ENCODE data around the gene PRR5L.

Gene PRR5L

DNA sequence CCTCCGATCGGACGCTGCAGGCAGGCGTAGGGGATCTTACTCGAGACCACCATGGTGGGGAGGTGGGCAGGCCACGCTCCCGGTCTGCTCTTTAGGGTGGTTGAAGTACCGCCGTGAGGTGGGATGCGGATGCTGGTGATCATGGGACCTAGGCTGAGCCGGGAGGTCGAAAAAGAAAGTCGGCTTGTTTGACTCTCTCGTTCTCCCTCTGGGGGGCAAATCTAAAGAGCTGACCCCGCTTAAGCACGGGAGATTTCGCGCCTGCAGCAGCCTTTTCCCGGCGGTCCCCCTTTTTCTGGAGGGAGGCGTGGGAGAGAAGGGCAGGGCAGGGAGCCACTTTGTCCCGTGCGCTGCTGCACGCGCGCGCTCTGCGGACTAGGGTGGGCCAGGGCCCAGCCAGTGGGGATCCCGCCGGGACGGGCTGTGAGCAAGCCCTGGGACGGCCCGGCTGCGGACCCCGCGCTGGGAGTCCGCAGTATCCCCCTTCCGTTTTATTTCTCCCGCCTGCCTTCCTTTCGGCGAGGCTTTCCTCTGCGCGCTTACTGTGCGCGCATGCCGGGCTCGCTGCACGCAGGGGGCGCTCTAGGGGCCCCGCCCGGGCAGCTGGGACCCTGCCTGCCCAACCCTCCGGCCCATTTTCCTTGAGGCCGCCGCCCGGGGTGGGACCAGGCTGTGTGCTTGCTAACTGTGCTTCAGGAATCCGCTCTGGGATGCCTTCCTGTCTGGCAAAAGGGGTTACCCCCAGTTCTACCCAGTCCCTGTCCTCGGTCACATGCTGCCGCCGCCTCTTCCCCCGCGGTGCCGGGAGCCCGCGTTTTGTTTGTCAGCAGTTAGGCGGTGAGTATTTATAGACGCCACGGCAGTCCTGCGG, 81.0 kb downstream of the PRR5L start:
- peak; percentile 47 for DNase-seq (ENCODE audit: low spot score)

DNA sequence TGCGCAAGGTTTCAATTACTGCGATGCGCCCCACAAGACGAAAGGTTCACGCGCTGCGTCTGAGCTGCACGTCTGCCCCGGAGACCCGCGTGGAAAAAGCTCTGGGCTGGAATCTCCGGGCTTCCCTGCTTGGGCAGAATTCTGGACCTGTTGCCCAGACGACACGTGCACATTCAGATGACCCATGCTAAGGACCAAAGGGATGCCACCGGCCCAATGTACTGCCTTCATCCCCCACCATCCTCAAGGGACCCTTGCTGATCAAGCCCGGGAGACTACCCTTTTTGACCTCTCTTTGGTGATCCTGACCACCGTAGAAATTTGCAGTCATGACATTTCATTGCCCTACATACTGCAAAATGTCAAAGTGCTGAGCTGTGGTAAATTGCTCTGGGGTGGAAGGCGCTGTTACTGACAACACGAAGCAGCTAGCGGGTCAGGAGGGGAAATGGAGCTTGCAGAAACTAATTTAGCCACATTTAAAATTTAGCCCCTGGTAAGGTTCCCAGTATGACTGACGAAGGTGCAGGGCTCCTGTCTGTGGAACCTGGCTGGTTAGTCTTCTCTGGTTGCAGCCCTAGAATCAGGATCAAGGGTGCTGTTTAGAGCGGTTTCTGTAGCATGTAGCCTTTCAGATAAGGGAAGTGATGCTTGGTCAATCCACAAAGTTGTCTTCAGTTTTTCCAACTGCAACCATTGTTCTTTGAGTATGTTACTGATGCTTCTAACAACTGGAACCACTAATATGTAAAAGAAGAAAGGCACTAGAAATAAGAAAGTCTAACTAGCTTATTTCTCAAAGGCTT, 81.9 kb downstream of the PRR5L start:
- no peak for DNase-seq (ENCODE audit: low spot score)

DNA sequence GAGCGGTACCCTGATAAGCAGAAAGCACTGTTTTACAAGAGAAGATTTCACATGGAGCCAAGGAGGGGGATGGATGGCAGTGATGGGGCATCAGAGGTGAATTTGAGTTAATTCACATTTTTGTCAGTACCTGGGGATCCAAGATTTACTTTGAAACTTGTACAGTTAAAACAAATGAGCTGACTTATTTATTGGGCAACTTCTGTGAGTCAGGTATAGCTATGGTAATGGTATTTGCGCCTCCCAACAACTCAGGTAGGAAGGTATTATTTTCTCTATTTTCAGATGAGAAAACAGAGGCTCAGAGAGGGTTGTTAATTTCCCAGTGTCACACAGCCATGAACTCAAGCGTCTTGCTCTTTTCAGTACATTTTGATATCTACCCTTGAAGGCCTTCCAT, 83.6 kb downstream of the PRR5L start:
- DNase-seq (ENCODE audit: low spot score), result no peak

DNA sequence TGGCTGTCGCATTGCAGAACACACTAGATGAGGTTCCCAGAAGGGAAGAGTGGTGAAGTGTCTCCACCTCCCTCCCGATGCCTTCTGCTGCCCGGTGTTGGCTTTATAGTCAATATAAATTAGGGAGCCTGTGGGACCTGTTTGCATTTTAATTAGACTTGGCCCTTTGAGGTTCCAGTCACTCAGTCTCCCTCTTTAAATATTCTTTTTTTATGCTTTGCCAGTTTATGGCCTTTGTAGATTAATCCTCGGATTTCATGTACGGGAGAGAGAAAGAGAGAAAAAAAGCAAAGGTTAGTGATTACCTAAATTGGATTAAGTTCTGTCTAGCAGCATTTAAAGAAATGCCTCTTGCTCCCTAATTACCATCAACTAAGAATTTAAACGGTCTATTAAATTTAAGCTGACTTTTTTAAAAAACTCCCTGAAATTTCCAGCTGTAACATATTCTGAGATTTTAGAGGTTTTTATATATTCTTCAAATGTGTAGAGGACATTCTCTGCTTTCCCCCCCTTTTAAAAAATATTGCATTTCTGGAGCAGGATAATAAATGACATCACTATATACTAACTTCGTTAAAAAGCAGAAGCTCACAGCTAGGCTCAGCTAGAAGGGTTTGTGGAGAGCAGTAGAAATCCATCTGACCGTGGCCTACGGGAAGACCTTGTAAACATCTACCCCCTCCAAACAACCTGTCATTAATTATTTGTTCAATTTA, 84.4 kb downstream of the PRR5L start:
- DNase-seq (ENCODE audit: low spot score), result no peak

DNA sequence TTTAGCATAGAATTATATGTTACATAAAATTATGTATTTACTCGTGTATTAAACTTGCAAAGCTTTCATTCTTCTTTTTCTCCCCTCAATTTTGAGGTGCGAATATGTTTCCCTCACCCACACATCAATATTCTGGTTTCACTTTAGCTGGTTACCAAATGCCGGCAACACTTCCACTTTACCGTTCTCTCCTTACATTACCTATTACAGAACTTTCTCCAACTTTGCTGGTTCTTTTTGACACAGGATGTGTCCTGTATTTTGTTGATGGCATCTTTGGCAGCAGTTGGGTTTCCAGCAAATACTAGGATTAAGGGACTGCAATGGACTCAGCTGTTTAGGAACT, 84.9 kb downstream of the PRR5L start:
- no peak for DNase-seq (ENCODE audit: low spot score)

DNA sequence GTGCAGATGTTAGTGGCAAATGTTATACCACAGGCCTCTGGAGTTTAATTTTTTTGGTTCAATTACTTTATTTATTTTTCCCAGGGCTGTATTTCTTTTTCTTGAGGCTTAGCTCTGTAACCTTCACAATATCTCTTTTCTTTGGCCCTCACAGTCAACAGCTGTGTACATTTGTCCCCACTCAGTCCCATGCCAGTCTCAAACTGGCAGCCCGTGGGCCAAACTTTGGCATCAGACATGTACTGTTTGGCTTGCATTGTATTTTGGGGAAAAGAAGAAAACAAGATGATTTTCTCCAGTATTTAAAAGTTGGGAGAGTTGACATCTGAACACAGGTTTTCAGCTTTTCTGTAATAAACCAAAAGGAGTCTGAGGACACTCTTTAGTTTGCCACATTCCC, 87.1 kb downstream of the PRR5L start:
- DNase-seq (ENCODE audit: low spot score), result peak; percentile 60

DNA sequence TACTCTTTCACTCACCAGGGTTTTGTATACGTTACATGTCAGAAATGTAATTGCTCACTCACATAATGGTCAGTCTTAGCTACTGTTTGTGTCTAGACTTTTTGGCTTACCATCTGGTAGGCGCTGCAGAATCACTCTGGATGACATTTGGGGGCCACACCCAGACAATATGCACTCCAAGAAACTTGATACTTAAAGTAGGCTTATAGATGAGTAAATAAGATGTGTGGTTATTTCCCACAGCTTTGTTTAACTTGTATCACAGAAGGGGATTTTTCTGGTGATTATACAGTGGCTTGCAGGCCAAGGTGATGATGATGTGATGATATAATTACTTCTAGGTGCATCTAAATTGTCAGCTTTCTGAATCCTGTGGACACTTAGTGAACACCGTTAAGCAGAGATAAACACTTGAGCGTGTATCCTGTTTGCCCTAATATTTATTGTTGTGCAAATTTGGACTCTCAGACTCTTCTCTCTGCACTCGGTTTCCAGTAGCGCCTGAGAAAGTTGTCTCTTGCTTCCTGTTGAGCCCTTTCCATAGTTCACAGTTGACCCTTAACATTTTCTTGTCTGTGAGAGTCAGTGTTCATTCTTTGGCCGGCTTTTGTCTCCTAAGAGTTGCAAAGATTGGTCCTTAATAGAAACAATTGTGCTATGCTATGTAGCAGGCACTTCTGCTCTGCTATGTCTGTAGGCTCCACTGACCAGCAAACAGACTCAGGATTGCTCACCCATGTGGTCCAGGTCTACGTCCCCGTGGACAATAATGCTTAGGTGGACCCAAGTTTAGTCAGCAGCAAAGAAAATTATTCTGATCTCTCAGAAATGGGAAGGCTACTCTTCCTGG, 89.3 kb downstream of the PRR5L start:
- DNase-seq (ENCODE audit: low spot score), result no peak

DNA sequence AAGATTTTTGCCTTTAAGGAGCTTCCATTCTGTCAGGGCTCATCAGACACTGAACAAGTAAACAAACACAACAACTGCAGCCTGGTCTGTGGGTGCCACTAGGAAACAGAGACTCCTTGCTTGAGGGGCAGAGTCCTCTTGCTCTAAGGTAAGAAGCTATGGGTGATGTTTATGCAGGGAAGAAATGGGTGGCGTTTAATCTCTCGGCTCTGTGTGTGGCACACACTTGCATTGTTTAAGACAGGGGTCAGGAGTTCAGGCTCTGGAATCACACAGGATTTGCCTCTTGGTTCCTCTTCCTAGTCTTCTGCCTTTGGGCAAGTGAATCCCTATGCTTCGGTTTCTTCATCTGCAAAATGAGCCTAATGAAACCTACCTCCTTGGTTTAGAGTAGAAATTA, 90.3 kb downstream of the PRR5L start:
- no peak for DNase-seq (ENCODE audit: low spot score)

DNA sequence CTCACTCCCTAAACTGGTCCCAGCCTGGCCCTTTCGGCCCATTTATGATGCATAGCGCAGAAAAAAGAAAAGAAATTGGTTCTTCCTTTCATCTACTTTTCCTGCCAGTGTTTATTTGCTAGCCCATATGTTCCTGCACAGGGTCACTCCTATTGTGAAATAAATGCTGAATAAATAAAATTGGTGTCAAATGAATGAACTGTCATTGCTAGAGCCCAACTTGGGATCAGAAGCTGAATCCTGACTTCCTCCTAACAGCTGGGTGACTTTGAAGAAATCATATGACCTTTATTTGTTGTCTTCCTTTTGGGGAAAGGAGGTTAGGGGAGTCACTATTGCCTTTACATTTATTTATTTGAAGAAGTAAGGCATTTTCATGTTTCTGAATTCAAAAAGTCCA, 92.0 kb downstream of the PRR5L start:
- no peak for DNase-seq (ENCODE audit: low spot score)

DNA sequence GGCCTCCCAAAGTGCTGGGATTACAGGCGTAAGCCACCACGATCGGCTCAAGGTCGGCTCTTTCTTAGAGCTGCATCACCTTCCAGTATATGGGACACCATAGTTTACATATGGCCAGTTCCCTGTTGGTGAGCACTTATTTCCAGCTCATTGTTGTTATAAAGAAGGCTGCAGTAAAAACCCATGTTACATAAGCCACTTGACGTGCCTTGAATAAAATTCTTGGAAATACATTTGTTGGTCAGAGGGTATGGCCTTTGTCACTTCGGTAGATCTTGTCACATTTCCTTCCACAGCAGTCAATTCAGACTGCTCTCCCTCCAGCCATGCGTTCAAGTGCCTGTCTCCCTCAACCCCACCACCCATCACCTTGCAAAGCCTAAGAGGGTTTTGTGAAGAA, 92.9 kb downstream of the PRR5L start:
- DNase-seq (ENCODE audit: low spot score), result no peak

DNA sequence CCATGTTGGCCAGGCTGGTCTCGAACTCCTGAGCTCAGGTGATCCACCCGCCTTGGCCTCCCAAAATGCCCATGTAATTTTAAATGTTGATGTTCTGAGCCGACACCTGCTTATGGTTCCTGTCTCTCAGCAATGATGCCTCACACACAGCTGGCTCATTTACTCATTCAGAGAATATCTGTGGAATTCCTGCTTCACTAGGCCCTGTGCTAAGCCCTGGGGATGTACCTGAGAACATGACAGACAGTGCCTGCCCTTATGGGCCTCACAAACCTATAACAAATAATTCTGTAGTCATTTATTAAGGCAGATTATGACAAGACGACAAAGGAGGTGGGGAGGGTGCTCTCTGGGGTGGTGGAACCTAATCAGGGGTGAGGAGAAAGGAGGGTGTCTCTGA, 93.7 kb downstream of the PRR5L start:
- no peak for DNase-seq (ENCODE audit: low spot score)

DNA sequence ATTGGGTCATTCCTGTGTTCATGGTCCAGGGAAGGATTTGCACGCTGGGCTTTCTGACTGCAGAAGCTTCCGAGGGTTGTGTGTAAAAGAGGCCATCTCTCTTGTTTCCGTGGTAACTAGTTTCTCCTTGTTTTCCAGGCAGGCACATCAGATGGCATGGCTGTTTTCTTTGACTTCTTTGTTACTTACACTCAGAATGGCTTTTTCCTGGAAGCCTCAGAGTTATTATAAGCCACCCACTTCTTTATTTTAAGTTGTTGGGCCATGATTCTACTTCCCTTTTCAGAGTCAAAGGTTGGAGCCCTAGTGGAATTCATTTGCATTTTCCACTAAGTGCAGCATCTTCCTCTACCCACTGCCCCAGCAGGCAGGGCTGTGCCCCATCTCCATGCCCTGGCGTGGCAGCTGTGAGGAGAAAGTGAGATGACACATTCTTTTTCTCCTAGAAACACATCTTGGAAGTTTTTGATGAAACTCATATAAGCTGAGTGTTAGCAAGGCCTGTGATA, 94.9 kb downstream of the PRR5L start:
- DNase-seq (ENCODE audit: low spot score), result no peak

DNA sequence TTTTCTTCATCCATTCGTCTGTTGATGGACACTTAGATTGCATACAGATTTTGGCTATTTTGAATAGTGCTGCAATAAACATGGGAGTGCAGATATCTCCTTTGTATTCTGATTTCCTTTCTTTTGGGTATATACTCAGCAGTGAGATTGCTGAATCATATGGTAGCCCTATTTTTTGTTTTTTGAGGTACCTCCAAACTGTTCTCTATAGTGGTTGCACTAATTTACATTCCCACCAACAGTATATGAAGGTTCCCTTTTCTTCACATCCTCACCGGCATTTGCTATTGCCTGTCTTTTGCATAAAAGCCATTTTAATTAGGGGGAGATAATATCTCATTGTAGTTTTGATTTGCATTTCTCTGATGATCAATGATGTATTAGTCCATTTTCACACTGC, 96.1 kb downstream of the PRR5L start:
- no peak for DNase-seq (ENCODE audit: low spot score)

DNA sequence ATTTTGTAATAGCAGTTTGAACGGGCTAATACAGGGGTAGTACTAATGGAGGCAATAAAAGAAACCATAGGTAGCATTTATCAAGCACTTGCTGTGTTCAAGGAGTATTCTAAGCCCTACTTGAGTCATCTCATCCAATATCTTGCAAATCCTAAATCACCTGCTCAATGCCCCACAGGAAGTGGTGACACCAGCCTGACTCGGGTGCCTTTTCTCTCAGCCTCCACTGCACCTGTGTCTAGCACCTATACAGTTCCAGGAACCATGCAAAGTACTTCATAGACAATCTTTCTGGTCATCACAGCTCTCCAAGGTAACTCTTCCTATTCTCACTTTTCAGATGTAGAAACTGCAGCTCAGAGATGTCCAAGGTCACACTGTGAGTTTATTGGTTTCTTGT, 98.0 kb downstream of the PRR5L start:
- DNase-seq (ENCODE audit: low spot score), result no peak

DNA sequence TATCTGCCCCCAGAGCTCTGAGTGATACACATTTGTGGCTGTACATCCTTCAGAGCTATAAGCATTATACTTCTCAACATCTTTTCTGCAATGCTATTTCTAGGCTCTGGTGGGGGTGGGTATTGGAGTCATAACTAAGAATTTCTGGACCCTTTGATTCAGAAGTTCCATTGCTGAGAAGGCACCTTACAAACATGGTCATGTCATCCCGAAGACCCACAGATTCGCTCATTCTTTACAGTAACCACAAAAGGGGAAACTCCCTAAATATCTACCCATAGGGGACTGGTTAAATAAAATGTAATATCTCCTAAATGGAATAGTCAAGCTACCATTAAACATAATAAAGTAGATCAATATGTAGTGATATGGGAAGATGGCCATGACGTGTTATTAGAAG, 98.8 kb downstream of the PRR5L start:
- DNase-seq (ENCODE audit: low spot score), result no peak

DNA sequence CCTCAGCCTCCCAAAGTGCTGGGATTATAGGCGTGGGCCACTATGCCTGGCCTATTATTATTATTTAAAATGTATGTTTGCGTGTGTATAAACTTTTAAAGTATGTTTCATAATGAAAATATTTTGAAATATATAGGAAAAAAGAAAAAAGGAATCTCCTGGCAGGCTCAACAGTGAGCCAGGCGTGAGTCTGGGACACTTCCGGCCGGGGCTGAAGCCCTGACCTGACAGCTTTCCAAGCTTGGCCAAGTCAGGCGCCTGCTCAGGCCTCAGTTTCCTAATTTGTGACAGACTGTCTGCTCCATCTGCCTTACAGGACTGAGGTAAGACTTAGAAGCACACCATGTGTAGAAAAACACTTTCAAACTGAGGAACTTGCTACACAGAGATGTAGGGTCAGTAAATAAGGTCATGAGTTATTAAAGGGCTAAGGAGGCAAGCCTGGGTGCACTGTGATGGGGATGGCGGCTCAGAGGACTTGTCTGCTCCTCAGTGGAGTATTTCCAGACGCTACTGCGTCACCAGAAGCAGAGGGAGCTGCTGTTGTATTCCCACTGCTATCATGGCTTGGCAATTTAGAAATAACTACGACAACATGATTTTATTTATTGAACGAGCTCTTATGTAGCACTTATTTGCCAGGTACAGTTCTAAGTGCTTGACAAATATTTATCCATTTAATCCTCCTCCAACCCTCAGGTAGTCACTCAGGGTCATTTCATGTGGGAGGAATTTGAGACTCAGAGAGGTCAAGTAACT, 100.1 kb downstream of the PRR5L start:
- DNase-seq (ENCODE audit: low spot score), result no peak

DNA sequence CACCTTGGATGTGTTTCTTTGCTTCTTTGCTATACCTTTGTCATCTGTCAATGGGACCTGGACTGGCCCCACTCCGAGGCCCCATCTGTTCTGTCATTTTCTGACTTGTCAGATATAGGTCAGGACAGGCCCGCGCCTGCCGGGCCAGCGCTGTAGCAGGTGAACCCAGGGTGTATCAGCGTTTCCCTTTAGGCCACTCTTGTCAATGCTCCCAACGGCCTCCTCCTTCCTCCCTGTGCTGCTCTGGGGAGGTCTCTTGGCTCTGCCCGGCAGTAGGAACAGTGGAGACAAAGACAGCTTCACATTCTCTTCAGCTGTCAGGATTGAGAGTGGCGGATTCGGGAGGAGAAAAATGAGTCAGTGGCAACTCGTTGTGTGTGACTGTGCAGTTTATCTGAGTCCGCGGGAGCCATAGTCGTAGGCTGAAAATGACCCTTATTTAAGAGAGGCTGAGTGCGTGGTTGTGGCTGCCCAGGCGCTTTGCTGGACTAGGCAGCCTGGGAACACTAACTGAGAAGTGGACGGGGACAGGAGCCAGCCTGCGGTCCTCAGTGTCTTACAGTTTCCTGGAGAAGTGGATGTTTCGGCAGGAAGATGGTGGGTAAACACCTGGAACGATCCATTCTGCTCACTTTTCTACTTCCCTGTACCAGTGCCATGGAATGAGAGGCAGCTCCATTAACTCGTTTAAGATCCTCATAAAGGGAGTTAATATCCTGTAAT, 102.3 kb downstream of the PRR5L start:
- peak; percentile 80 for DNase-seq (ENCODE audit: low spot score)

DNA sequence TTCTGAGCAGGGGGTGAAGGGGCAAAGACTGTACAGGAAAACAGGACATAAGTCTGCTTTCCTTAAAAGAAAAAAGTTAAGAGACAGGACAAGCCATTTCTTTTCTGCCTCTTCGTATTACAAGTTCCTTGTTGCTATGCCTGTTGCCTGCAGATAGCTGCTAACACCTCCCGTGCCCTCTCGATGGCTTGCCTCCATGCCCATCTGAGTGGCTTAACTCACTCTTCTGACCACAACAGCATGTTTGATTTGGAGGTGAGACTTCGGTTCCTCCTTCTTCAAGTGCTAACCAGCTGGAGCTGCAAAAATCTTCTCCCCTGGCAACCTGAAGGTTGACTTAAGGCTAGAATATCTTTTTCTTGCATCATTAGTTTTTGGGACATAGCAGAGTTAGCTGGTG, 103.1 kb downstream of the PRR5L start:
- DNase-seq (ENCODE audit: low spot score), result no peak

DNA sequence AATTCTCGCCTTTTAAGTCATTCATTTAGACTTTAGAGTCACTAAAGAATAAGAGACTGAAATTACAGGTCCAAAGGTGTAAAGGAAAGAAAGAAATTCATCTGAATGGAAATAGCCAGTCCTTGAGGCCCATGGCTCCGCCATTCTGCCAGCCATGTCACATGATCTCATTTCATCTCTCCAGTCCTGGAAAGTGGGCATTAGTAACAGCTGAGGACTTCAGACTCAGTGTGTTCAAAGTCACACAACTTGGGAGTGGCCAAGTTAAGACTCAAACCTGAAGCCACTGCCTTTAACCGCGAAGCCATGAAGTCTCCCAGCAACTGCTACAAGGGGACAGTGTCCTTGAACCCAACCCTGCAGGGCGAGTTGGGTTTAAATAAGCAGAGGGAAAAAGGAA, 103.7 kb downstream of the PRR5L start:
- DNase-seq (ENCODE audit: low spot score), result no peak

DNA sequence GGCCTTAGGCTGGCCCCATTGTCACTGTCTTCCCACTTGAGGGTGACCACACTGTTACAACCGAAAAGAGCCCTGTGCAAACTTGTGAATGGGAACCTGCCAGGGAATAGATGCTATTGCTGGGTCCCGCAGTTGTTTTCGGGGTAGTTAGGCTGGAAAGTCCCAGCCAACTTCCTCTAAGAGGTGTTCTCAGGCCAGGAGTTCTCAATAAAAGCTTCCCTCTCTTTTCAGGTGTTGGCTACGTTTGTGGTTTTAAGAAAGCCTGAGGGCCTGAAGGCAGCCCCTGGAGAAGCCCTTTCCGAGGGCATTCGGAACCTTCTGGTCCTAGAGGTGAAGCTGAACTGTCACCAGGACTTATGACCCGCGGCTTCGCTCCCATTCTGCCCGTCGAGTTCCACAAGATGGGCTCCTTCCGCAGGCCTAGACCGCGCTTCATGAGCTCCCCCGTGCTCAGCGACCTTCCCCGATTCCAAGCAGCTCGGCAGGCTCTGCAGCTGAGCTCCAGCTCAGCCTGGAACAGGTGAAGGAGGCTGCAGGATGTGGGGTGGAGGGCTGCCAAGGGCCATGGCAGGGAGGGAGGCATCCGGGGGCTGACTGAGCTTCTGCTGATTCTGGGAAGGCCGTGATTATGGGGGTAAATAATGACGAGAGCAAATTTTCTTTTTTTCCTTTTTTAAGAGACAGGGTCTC, 104.8 kb downstream of the PRR5L start:
- no peak for DNase-seq (ENCODE audit: low spot score)

All from putamen (tissue), 1 donor.